NB4 (cell line): ENCODE results near the gene TBC1D2B.

Experiments used
- POLR2A ChIP-seq: IDR thresholded peaks from 2 replicates; pipeline ENCODE4 v1.6.1; 2011; ENCODE audit warnings: mild to moderate bottlenecking; ENCODE audit not compliant: insufficient read length; ENCODE audit errors: extremely low read depth
- TF ChIP-seq, protein P1 (sequence below): IDR thresholded peaks from one replicate; pipeline ENCODE4 v1.5.1; 2012; ENCODE audit warnings: low read depth, low read length

DNA sequence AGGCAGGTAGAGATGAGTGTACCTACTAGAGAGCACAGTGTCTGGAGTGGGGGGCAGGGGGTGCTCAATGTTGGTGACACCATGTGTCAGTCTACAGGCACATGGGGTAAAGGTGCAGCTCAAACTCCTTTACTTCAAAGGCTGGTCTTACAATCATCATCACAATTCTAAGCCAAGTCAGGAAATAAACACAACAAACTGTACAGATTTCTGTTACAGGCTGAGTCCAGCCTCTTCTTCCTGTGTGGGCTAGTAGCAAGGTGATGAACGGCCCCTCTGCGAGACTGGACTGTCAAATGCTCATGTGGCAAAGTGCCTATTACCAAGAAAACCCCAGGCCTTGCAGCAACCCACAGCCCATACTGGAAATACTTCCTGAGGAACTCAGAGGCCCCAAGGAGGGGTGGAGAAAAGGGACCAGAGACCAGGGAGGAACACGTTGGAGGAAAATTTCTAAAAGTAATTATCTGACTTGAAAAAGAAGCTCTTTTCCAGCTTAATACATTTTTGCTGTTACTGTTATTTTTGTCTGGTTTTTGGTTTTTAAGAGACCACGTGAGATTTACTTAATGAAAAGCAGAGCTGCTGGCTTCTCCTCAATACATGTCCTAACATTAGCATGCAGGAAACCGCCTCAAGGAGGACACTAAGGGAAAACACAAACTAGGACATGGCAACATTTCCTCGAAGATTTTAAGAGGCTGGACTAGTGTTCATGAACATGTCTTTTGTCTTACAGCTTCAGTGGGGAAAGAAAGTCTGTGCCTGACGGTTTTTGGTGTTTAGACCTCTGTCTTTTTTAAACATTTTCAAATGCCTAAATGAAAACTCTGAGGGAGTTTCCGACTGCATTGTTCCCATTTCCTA is 29.5 kb downstream of the TBC1D2B start:
- TF ChIP-seq, protein P1, sequence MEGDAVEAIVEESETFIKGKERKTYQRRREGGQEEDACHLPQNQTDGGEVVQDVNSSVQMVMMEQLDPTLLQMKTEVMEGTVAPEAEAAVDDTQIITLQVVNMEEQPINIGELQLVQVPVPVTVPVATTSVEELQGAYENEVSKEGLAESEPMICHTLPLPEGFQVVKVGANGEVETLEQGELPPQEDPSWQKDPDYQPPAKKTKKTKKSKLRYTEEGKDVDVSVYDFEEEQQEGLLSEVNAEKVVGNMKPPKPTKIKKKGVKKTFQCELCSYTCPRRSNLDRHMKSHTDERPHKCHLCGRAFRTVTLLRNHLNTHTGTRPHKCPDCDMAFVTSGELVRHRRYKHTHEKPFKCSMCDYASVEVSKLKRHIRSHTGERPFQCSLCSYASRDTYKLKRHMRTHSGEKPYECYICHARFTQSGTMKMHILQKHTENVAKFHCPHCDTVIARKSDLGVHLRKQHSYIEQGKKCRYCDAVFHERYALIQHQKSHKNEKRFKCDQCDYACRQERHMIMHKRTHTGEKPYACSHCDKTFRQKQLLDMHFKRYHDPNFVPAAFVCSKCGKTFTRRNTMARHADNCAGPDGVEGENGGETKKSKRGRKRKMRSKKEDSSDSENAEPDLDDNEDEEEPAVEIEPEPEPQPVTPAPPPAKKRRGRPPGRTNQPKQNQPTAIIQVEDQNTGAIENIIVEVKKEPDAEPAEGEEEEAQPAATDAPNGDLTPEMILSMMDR: no peak
- TF ChIP-seq POLR2A: no peak
